Testis (tissue), 2 donors: Measurements from ENCODE around the gene IFIT1.

Experiments
- CTCF ChIP-seq, 3 experiments: fragments of 450-650 bp in 2 of 3; fragments of 200-600 bp in 1 of 3; sonication (generic) in 1 of 3; IDR thresholded peaks; one replicate each; pipeline ENCODE4 v1.5.1; 2016 to 2019; ENCODE audit warnings: antibody characterized with exemption in 3 of 3, mild to moderate bottlenecking in 2 of 3, moderate library complexity in 1 of 3
- POLR2A ChIP-seq: fragments of 450-650 bp; IDR thresholded peaks from one replicate; pipeline ENCODE4 v1.6.1; 2017; ENCODE audit warnings: antibody characterized with exemption, mild to moderate bottlenecking, moderate library complexity

DNA sequence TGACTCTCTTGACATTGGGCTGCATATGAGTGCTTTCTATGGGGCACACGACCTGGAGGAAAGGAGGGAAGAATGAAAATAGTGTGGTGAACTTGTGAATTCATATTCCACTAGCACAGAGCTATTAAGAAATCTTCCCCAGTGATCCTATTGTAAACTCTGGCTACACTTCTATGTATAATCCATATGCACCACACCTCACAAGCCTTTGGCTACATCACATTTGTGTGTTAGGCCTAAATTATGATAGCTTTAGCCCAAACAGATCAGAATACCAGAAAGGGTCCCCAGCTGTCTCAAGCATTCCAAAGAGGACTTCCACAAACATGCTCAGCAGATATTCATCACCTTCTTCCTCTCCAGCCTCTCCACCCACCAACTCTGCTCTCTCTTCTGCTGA lies 24.3 kb upstream of the IFIT1 start:
- no peak for TF ChIP-seq CTCF (IDR thresholded peaks at IDR 0.05)
- TF ChIP-seq POLR2A, result no peak
